Retinal pigment epithelial cell (primary cell): ENCODE measurements around the gene KIF5B.

Source experiments
- DNase-seq: peaks from one replicate; pipeline ENCODE4 v3.0.0-alpha.2; 2010; ENCODE audit warnings: low read depth
- H3K4me3 ChIP-seq: 2 replicates; pipeline ENCODE4 v1.5.1; 2011; ENCODE audit warnings: mild to moderate bottlenecking, low read length, control low read depth, moderate library complexity
- TF ChIP-seq, protein P1 (sequence below): conservative IDR thresholded peaks from 2 replicates; pipeline ENCODE4 v1.5.1; 2011; ENCODE audit warnings: low read depth, low read length, control low read depth, inconsistent platforms

Gene KIF5B

GRCh38 chr10:32036922-32037321 lies 19.3 kb downstream of the KIF5B start:
- H3K4me3 ChIP-seq, result no peak overlapping the region
- no peak for DNase-seq
- TF ChIP-seq, protein P1, sequence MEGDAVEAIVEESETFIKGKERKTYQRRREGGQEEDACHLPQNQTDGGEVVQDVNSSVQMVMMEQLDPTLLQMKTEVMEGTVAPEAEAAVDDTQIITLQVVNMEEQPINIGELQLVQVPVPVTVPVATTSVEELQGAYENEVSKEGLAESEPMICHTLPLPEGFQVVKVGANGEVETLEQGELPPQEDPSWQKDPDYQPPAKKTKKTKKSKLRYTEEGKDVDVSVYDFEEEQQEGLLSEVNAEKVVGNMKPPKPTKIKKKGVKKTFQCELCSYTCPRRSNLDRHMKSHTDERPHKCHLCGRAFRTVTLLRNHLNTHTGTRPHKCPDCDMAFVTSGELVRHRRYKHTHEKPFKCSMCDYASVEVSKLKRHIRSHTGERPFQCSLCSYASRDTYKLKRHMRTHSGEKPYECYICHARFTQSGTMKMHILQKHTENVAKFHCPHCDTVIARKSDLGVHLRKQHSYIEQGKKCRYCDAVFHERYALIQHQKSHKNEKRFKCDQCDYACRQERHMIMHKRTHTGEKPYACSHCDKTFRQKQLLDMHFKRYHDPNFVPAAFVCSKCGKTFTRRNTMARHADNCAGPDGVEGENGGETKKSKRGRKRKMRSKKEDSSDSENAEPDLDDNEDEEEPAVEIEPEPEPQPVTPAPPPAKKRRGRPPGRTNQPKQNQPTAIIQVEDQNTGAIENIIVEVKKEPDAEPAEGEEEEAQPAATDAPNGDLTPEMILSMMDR, result no peak

DNA sequence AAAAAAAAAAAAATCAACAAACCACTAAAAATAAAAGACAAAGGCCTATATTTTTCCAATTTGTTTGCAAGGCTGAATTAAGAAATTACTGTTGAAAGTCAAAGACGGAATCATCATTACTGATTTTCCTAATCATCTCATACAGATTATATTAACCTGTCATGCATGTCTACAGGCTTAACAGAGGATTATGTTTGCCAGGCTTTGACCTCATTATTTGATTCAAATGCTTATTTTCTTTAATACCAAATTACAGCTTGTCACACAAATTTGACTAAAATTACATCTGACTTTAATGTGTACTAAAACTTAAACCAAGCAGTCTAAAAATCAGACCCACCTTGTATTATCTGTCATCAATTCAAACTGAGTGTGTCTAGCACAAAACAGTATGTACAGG lies 21.2 kb downstream of the KIF5B start:
- no peak overlapping the region for H3K4me3 ChIP-seq
- peak; percentile 52 for DNase-seq
- TF ChIP-seq, protein P1, result no peak

DNA sequence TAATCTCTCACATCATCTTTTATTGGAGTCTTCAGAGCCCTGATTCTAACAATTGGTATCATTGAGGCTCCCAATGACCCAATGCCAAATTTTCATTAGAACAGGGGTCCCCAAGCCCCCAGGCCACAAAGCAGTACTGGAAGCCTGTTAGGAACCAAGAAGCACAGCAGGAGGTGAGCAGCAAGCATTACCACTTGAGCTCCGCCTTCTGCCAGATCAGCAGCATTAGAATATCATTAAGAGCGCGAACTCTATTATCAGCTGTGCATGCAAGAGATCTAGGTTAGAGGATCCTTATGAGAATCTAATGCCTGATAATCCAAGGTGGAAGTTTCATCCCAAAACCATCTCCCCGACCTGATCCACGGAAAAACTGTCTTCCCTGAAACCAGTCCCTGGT lies 23.1 kb downstream of the KIF5B start:
- TF ChIP-seq, protein P1, result no peak
- no peak for DNase-seq
- no peak overlapping the region for H3K4me3 ChIP-seq

- TF ChIP-seq, protein P1, result no peak
- H3K4me3 ChIP-seq, result no peak overlapping the region
Measured at GRCh38 chr10:32031920-32032319, 24.3 kb downstream of the KIF5B start.

DNA sequence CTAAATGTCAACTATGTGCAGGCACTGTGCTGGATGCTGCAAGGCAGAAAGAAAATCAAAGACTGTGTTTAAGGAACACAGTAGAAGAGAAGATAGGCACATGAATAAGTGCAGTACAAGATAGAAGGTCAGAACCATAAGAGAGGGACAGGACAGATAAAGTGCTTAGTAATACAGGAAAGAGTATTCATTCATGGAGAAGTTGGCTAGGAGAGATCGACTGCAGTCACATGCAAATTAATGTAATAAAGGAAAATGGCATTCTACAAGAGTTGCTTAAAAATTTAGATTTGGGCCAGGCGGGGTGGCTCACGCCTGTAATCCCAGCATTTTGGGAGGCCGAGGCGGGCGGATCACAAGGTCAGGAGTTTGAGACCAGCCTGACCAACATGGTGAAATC lies 24.8 kb downstream of the KIF5B start:
- TF ChIP-seq, protein P1, result no peak
- H3K4me3 ChIP-seq, result no peak overlapping the region
- no peak for DNase-seq

More at GRCh38 chr10:32031920-32032319, 24.3 kb downstream of the KIF5B start:
- DNase-seq, result no peak

DNA sequence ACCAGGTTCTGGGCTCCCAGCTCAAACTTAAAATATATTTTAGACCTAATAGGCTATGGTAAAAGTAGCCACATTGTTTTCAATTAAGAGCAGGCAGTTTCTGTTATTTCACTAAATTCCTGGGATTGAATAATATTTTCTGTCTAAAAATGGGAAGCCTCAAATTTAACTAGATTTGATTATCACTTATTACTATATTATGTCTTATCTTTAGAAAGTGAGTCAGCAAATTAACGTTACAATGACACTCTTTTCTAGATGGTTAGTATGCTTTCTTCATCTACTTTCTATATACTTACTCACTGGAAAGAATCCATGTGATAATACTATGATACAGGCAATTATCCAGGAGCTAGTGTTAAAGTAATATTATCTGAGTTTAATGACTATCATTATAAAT lies 27.5 kb downstream of the KIF5B start:
- TF ChIP-seq, protein P1, result no peak
- DNase-seq, result no peak
- no peak overlapping the region for H3K4me3 ChIP-seq

DNA sequence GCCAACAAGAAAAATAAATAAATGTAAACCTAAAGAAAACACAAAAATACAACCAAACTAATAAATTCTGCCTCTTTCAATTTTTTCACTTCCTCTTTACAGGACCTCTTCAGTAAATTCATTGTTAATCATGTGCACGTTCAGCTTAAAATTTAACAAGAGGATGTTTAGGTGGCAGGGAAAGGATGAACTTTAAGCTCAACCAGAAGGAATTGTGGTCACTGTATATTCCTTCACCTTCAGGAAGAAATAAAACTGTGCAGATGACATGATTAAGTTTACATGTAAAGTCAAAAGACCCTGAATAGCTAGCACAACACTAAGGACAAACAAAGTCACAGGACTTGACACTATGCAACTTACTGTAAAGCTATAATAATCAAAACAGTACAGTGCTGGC lies 33.0 kb downstream of the KIF5B start:
- no peak for DNase-seq
- no peak overlapping the region for H3K4me3 ChIP-seq
- TF ChIP-seq, protein P1, result no peak
